ENCODE data around the gene KCNK5.

KCNK5 gene

GRCh38 chr6:39269961-39270360 is 40.7 kb upstream of the KCNK5 start:
- Histone ChIP-seq H3K36me3 (no peaks in the 10 kb centered on the region), H3K27ac (no peak overlapping the region), H3K27me3 (no peaks in the 10 kb centered on the region), H3K9me3 (no peaks in the 10 kb centered on the region), H3K4me3 (ENCODE audit: low read depth in 1 of 2, low read length in 1 of 2) (no peak overlapping the region), H3K4me1 (ENCODE audit: control insufficient read depth in 1 of 2, insufficient read depth in 1 of 2, low read depth in 1 of 2, low read length in 1 of 2) (no peaks in the 10 kb centered on the region)
- TF ChIP-seq CTCF (IDR thresholded peaks at IDR 0.05), result no peak

DNA sequence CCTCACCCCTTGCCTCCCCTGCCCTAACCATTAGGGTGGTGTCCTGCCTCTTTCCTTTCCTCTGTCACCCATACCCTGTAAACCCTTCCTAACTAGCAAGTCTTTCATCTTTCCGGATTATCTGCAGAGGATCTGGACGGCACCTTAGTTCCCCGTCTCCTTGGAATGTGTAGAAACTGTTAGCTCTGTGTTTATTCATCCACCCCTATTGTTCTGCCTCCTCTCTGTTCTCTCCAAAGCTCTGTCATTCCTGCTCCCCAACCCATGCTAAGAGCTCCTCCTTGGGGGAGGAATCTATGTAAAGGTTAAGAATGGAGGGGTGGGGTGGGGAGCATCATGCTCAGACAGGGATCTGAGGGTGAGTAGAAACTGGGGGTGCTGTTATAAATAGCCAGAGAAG is 39.4 kb upstream of the KCNK5 start:
- Histone ChIP-seq H3K9me3 (no peaks in the 10 kb centered on the region), H3K27ac (no peak overlapping the region), H3K27me3 (no peaks in the 10 kb centered on the region), H3K36me3 (no peaks in the 10 kb centered on the region), H3K4me1 (ENCODE audit: control insufficient read depth in 1 of 2, insufficient read depth in 1 of 2, low read depth in 1 of 2, low read length in 1 of 2) (peaks cover 0 to under 1% of the 10 kb centered on the region in 2 experiments), H3K4me3 (ENCODE audit: low read depth in 1 of 2, low read length in 1 of 2) (no peak overlapping the region)
- no peak for TF ChIP-seq CTCF (IDR thresholded peaks at IDR 0.05)

DNA sequence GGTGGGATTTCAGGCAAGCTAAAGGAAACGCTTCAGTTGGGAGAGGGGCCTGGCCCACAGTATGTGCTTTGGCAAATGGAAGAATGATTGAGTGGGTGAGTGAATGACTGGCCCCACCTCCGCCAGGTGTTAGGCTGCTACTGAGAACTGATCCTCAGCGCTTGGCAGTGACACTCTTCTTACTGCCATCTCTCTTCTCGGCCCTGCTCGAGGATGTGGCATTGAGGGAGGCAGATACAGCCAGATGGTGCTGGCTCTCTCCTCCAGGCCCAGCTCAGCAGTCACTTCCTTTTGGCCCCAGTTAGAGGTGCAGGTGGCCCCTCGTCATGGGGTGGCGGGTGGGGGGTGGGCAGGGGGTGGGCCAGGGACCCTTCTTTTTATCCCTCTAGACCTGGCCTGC is 38.9 kb upstream of the KCNK5 start:
- Histone ChIP-seq H3K27ac (no peak overlapping the region), H3K4me1 (ENCODE audit: control insufficient read depth in 1 of 2, insufficient read depth in 1 of 2, low read depth in 1 of 2, low read length in 1 of 2) (peaks cover 0 to 6% of the 10 kb centered on the region in 2 experiments), H3K27me3 (no peaks in the 10 kb centered on the region), H3K4me3 (ENCODE audit: low read depth in 1 of 2, low read length in 1 of 2) (no peak overlapping the region), H3K9me3 (no peaks in the 10 kb centered on the region), H3K36me3 (no peaks in the 10 kb centered on the region)
- TF ChIP-seq CTCF (IDR thresholded peaks at IDR 0.05), result no peak

- no peak overlapping the region for H3K4me3 ChIP-seq (ENCODE audit: low read depth in 1 of 2, low read length in 1 of 2)
- no peak overlapping the region for H3K27ac ChIP-seq
- no peak for TF ChIP-seq CTCF (IDR thresholded peaks at IDR 0.05)
- H3K9me3 ChIP-seq, result no peaks in the 10 kb centered on the region
- H3K4me1 ChIP-seq (ENCODE audit: control insufficient read depth in 1 of 2, insufficient read depth in 1 of 2, low read depth in 1 of 2, low read length in 1 of 2), result peaks cover 0 to 8% of the 10 kb centered on the region in 2 experiments
- no peaks in the 10 kb centered on the region for H3K27me3 ChIP-seq
- no peaks in the 10 kb centered on the region for H3K36me3 ChIP-seq
These were observed 37.6 kb upstream of the KCNK5 start for GRCh38 chr6:39266782-39267355.

DNA sequence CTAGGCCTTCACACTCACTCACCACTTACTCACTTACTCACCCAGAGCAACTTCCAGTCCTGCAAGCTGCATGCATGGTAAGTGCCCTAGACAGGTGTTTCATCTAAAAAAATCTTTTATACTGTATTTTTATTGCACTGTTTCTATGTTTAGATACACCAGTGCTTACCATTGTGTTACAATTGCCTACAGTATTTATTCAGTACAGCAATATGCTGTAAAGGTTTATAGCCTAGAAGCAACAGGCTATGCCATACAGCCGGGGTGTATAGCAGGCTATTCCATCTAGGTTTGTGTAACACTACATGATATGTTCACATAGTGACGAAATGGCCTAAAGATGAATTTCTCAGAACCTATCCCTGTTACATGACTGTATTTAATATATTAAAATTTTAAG is 37.1 kb upstream of the KCNK5 start:
- no peaks in the 10 kb centered on the region for H3K9me3 ChIP-seq
- H3K36me3 ChIP-seq, result no peaks in the 10 kb centered on the region
- peaks cover 0 to 8% of the 10 kb centered on the region in 2 experiments for H3K4me1 ChIP-seq (ENCODE audit: control insufficient read depth in 1 of 2, insufficient read depth in 1 of 2, low read depth in 1 of 2, low read length in 1 of 2)
- no peak for TF ChIP-seq CTCF (IDR thresholded peaks at IDR 0.05)
- H3K27ac ChIP-seq, result no peak overlapping the region
- no peaks in the 10 kb centered on the region for H3K27me3 ChIP-seq
- no peak overlapping the region for H3K4me3 ChIP-seq (ENCODE audit: low read depth in 1 of 2, low read length in 1 of 2)

Measured in neutrophil (primary cell).